NT2/D1 (cell line): Measurements from ENCODE around the gene CYTH2.

ENCODE experiments used
- DNase-seq: peaks from one replicate; pipeline ENCODE4 v3.0.0-alpha.2; 2011; ENCODE audit warnings: low read depth, low spot score
- H3K27me3 ChIP-seq: 2 replicates; pipeline ENCODE4 v1.6.0; 2011; ENCODE audit warnings: mild to moderate bottlenecking; ENCODE audit not compliant: insufficient read length, insufficient read depth
- H3K36me3 ChIP-seq: 2 replicates; pipeline ENCODE4 v1.6.1; 2011; ENCODE audit warnings: mild to moderate bottlenecking, low read length, mixed read lengths; ENCODE audit not compliant: insufficient read depth, insufficient read length
- H3K4me1 ChIP-seq: 2 replicates; pipeline ENCODE4 v1.5.1; 2011; ENCODE audit not compliant: insufficient read depth, insufficient read length
- H3K4me3 ChIP-seq: 2 replicates; pipeline ENCODE4 v1.5.1; 2011; ENCODE audit warnings: low read depth; ENCODE audit not compliant: insufficient read length
- H3K9ac ChIP-seq: 2 replicates; pipeline ENCODE4 v1.6.0; 2011; ENCODE audit warnings: low read depth; ENCODE audit not compliant: insufficient read length
- H3K9me3 ChIP-seq: 2 replicates; pipeline ENCODE4 v1.5.1; 2011; ENCODE audit warnings: mild to moderate bottlenecking, low read length; ENCODE audit not compliant: insufficient read depth
- SUZ12 ChIP-seq: IDR thresholded peaks from 2 replicates; pipeline ENCODE4 v1.6.1; 2011; ENCODE audit not compliant: insufficient read length, insufficient read depth; ENCODE audit errors: extremely low read depth
- YY1 ChIP-seq: IDR thresholded peaks from 2 replicates; pipeline ENCODE4 v1.6.1; 2011; ENCODE audit not compliant: insufficient read length, insufficient read depth
- ZNF274 ChIP-seq: IDR thresholded peaks from 2 replicates; pipeline ENCODE4 v1.6.1; 2011; ENCODE audit warnings: mild to moderate bottlenecking, low read depth, low read length

Gene CYTH2

GRCh38 chr19:48474084-48474592 is 5.0 kb downstream of the CYTH2 start:
- no peak overlapping the region for H3K4me3 ChIP-seq
- no peaks in the 10 kb centered on the region for H3K9me3 ChIP-seq
- H3K4me1 ChIP-seq = peaks cover 8% of the 10 kb centered on the region
- H3K27me3 ChIP-seq = no peaks in the 10 kb centered on the region
- H3K9ac ChIP-seq = no peak overlapping the region
- DNase-seq = no peak
- TF ChIP-seq ZNF274 (no peak), YY1 (no peak), SUZ12 (no peak)
- peaks cover 85% of the 10 kb centered on the region for H3K36me3 ChIP-seq

GRCh38 chr19:48475369-48476068 is 6.3 kb downstream of the CYTH2 start:
- TF ChIP-seq SUZ12 (no peak), ZNF274 (no peak), YY1 (no peak)
- Histone ChIP-seq H3K4me1 (peaks cover 5% of the 10 kb centered on the region), H3K4me3 (no peak overlapping the region), H3K27me3 (no peaks in the 10 kb centered on the region), H3K9me3 (no peaks in the 10 kb centered on the region), H3K36me3 (peaks cover 93% of the 10 kb centered on the region), H3K9ac (no peak overlapping the region)
- DNase-seq = no peak

- Histone ChIP-seq H3K36me3 (peaks cover 91% of the 10 kb centered on the region), H3K4me3 (no peak overlapping the region), H3K9me3 (no peaks in the 10 kb centered on the region), H3K9ac (no peak overlapping the region), H3K4me1 (peaks cover 5% of the 10 kb centered on the region), H3K27me3 (no peaks in the 10 kb centered on the region)
- TF ChIP-seq YY1 = no peak
- DNase-seq = no peak
Measured at GRCh38 chr19:48476176-48476575, 7.0 kb downstream of the CYTH2 start.

GRCh38 chr19:48477067-48477685 is 8.0 kb downstream of the CYTH2 start:
- no peak for DNase-seq
- Histone ChIP-seq H3K36me3 (peaks cover 89% of the 10 kb centered on the region), H3K27me3 (no peaks in the 10 kb centered on the region), H3K4me1 (peaks cover 5% of the 10 kb centered on the region), H3K9ac (no peak overlapping the region), H3K4me3 (no peak overlapping the region), H3K9me3 (no peaks in the 10 kb centered on the region)
- TF ChIP-seq ZNF274 (no peak), SUZ12 (no peak), YY1 (no peak)

- TF ChIP-seq SUZ12 = no peak
- no peak for TF ChIP-seq ZNF274
- no peak for TF ChIP-seq YY1
- no peaks in the 10 kb centered on the region for H3K27me3 ChIP-seq
- no peak for DNase-seq
- H3K36me3 ChIP-seq = peaks cover 82% of the 10 kb centered on the region
- no peak overlapping the region for H3K9ac ChIP-seq
- H3K4me3 ChIP-seq = no peak overlapping the region
- peaks cover 5% of the 10 kb centered on the region for H3K4me1 ChIP-seq
- no peaks in the 10 kb centered on the region for H3K9me3 ChIP-seq
Measured at GRCh38 chr19:48477698-48478338, 8.6 kb downstream of the CYTH2 start.

- H3K36me3 ChIP-seq = peaks cover 76% of the 10 kb centered on the region
- TF ChIP-seq SUZ12 (no peak), ZNF274 (no peak), YY1 (no peak)
- no peak overlapping the region for H3K9ac ChIP-seq
- no peak for DNase-seq
- H3K4me3 ChIP-seq = no peak overlapping the region
- no peaks in the 10 kb centered on the region for H3K9me3 ChIP-seq
- H3K27me3 ChIP-seq = no peaks in the 10 kb centered on the region
- H3K4me1 ChIP-seq = peaks cover 5% of the 10 kb centered on the region
Measured at GRCh38 chr19:48478339-48479256, 9.4 kb downstream of the CYTH2 start.
